T-helper 1 cell (primary cell): ENCODE measurements around the gene CACNA1C.
A peak's percentile ranks its signal among the peaks of the same experiment; 100 is the strongest.

Source experiments
- DNase-seq, 5 donors: peaks; one replicate each; pipeline ENCODE4 v3.0.0-alpha.2; 2012 to 2020

The CACNA1C gene

GRCh38 chr12:2613326-2614073, 560.7 kb downstream of the CACNA1C start:
- peak in 1 of 5 donors; percentile 63 for DNase-seq

GRCh38 chr12:2614341-2614740, 561.6 kb downstream of the CACNA1C start:
- no peak for DNase-seq

- DNase-seq = no peak
Measured at GRCh38 chr12:2615665-2616402, 563.0 kb downstream of the CACNA1C start.

GRCh38 chr12:2616763-2617162, 564.0 kb downstream of the CACNA1C start:
- no peak for DNase-seq

- DNase-seq = no peak
Measured at GRCh38 chr12:2617365-2617764, 564.6 kb downstream of the CACNA1C start.

GRCh38 chr12:2618291-2618995, 565.7 kb downstream of the CACNA1C start:
- no peak for DNase-seq

GRCh38 chr12:2619136-2619535, 566.3 kb downstream of the CACNA1C start:
- DNase-seq = no peak

GRCh38 chr12:2622460-2622859, 569.7 kb downstream of the CACNA1C start:
- DNase-seq = no peak

- no peak for DNase-seq
Measured at GRCh38 chr12:2623472-2623871, 570.7 kb downstream of the CACNA1C start.

- DNase-seq = no peak
Measured at GRCh38 chr12:2624543-2625288, 571.9 kb downstream of the CACNA1C start.

- DNase-seq = no peak
Measured at GRCh38 chr12:2625289-2625612, 572.5 kb downstream of the CACNA1C start.

- DNase-seq = no peak
Measured at GRCh38 chr12:2627076-2627834, 574.5 kb downstream of the CACNA1C start.

- peak in 1 of 5 donors; percentile 20 for DNase-seq
Measured at GRCh38 chr12:2627835-2628191, 575.0 kb downstream of the CACNA1C start.

- DNase-seq = no peak
Measured at GRCh38 chr12:2628401-2628800, 575.6 kb downstream of the CACNA1C start.

GRCh38 chr12:2629051-2629450, 576.3 kb downstream of the CACNA1C start:
- DNase-seq = no peak

GRCh38 chr12:2631653-2632350, 579.0 kb downstream of the CACNA1C start:
- DNase-seq = no peak

- DNase-seq = no peak
Measured at GRCh38 chr12:2633176-2633824, 580.5 kb downstream of the CACNA1C start.

- DNase-seq = no peak
Measured at GRCh38 chr12:2633825-2634200, 581.0 kb downstream of the CACNA1C start.

- no peak for DNase-seq
Measured at GRCh38 chr12:2634471-2634870, 581.7 kb downstream of the CACNA1C start.

GRCh38 chr12:2636741-2637340, 584.1 kb downstream of the CACNA1C start:
- DNase-seq = no peak

- DNase-seq = no peak
Measured at GRCh38 chr12:2637371-2637770, 584.6 kb downstream of the CACNA1C start.
